HEK293 (cell line): ENCODE data around the gene DCC.

Experiments used
- CTCF ChIA-PET: fragments of 350-600 bp; formaldehyde crosslinking; extraction: SDS; loops from one replicate; lab custom pipeline; 2021; ENCODE audit warnings: antibody characterized with exemption; lab: Yijun Ruan, JAX
- POLR2A ChIA-PET: fragments of 300-600 bp; formaldehyde crosslinking; extraction: SDS; loops from one replicate; lab custom pipeline; 2020; ENCODE audit warnings: antibody characterized with exemption, inconsistent platforms; lab: Yijun Ruan, JAX
- H3K27ac ChIP-seq: fragments of 200-500 bp; sonication (Bioruptor generic); 2 replicates; pipeline ENCODE4 v1.5.1; 2014; ENCODE audit warnings: low read depth, low read length, control low read depth, inconsistent platforms; ENCODE audit errors: extremely low read depth
- H3K36me3 ChIP-seq, 2 experiments: fragments of 200-500 bp in 1 of 2; sonication (Bioruptor generic) in 1 of 2; 1 replicate in 1 of 2; 2 replicates in 1 of 2; pipeline ENCODE4 v1.5.1; 2014 to 2017; ENCODE audit warnings: inconsistent platforms in 2 of 2, low read length in 2 of 2; ENCODE audit not compliant: control insufficient read depth in 2 of 2, insufficient read depth in 1 of 2
- H3K4me1 ChIP-seq: fragments of 200-500 bp; sonication (Bioruptor generic); 2 replicates; pipeline ENCODE4 v1.5.1; 2014; ENCODE audit warnings: mild to moderate bottlenecking, low read length, inconsistent platforms; ENCODE audit not compliant: control insufficient read depth, insufficient read depth
- H3K4me3 ChIP-seq: 2 replicates; pipeline ENCODE4 v1.5.1; 2011; ENCODE audit warnings: low read depth, mild to moderate bottlenecking, control low read depth, low read length, moderate library complexity
- H3K9me3 ChIP-seq: fragments of 200-500 bp; sonication (Bioruptor generic); 2 replicates; pipeline ENCODE4 v1.5.1; 2014; ENCODE audit warnings: low read depth, low read length, inconsistent platforms; ENCODE audit not compliant: control insufficient read depth, insufficient read depth
- AEBP2 ChIP-seq: fragments of 450-650 bp; formaldehyde crosslinking; IDR thresholded peaks from 2 replicates; pipeline ENCODE4 v1.5.1; 2016; ENCODE audit warnings: missing biosample characterization, missing genetic modification characterization, borderline replicate concordance
- GLIS2 ChIP-seq: fragments of 450-650 bp; formaldehyde crosslinking; IDR thresholded peaks from 2 replicates; pipeline ENCODE4 v1.5.1; 2016; ENCODE audit warnings: missing biosample characterization, missing genetic modification characterization
- IKZF3 ChIP-seq: fragments of 450-650 bp; IDR thresholded peaks from 2 replicates; pipeline ENCODE4 v1.5.0; 2018; ENCODE audit warnings: missing biosample characterization, mild to moderate bottlenecking, missing genetic modification characterization, moderate library complexity
- MEIS1 ChIP-seq: sonication (generic); formaldehyde crosslinking; IDR thresholded peaks from 2 replicates; pipeline ENCODE4 v1.8.1; 2022; ENCODE audit warnings: missing genetic modification reagents, mild to moderate bottlenecking, borderline replicate concordance
- PRDM2 ChIP-seq: fragments of 450-650 bp; formaldehyde crosslinking; IDR thresholded peaks from 2 replicates; pipeline ENCODE4 v1.5.1; 2016; ENCODE audit warnings: missing biosample characterization, missing genetic modification characterization, borderline replicate concordance
- RBAK ChIP-seq: fragments of 450-650 bp; formaldehyde crosslinking; IDR thresholded peaks from 2 replicates; pipeline ENCODE4 v1.5.1; 2016; ENCODE audit warnings: missing biosample characterization, missing genetic modification characterization
- ZBTB10 ChIP-seq: fragments of 450-650 bp; formaldehyde crosslinking; IDR thresholded peaks from 2 replicates; pipeline ENCODE4 v1.5.1; 2016; ENCODE audit warnings: missing biosample characterization, missing genetic modification characterization
- ZBTB17 ChIP-seq: fragments of 450-650 bp; formaldehyde crosslinking; IDR thresholded peaks from 2 replicates; pipeline ENCODE4 v1.5.1; 2016; ENCODE audit warnings: missing biosample characterization, missing genetic modification characterization
- ZNF133 ChIP-seq: fragments of 450-650 bp; formaldehyde crosslinking; IDR thresholded peaks from 2 replicates; pipeline ENCODE4 v1.5.1; 2016; ENCODE audit warnings: missing biosample characterization, missing genetic modification characterization
- ZNF138 ChIP-seq: fragments of 450-650 bp; formaldehyde crosslinking; IDR thresholded peaks from 2 replicates; pipeline ENCODE4 v1.5.1; 2016; ENCODE audit warnings: missing biosample characterization, missing genetic modification characterization, borderline replicate concordance
- ZNF248 ChIP-seq: fragments of 450-650 bp; formaldehyde crosslinking; IDR thresholded peaks from 2 replicates; pipeline ENCODE4 v1.5.1; 2017; ENCODE audit warnings: missing biosample characterization, missing genetic modification characterization
- ZNF302 ChIP-seq: fragments of 450-650 bp; formaldehyde crosslinking; IDR thresholded peaks from 2 replicates; pipeline ENCODE4 v1.5.1; 2016; ENCODE audit warnings: missing biosample characterization, missing genetic modification characterization, low read depth
- ZNF404 ChIP-seq: fragments of 450-650 bp; formaldehyde crosslinking; IDR thresholded peaks from 2 replicates; pipeline ENCODE4 v1.5.1; 2017; ENCODE audit warnings: missing biosample characterization, missing genetic modification characterization
- ZNF416 ChIP-seq: fragments of 450-650 bp; formaldehyde crosslinking; IDR thresholded peaks from 2 replicates; pipeline ENCODE4 v1.5.1; 2016; ENCODE audit warnings: missing biosample characterization, missing genetic modification characterization
- ZNF488 ChIP-seq: fragments of 450-650 bp; formaldehyde crosslinking; IDR thresholded peaks from 2 replicates; pipeline ENCODE4 v1.5.1; 2016; ENCODE audit warnings: missing biosample characterization, missing genetic modification characterization
- ZNF510 ChIP-seq: fragments of 450-650 bp; formaldehyde crosslinking; IDR thresholded peaks from 2 replicates; pipeline ENCODE4 v1.5.1; 2018; ENCODE audit warnings: mild to moderate bottlenecking, missing genetic modification characterization, missing biosample characterization; ENCODE audit not compliant: insufficient replicate concordance
- ZNF585B ChIP-seq: fragments of 450-650 bp; formaldehyde crosslinking; IDR thresholded peaks from 2 replicates; pipeline ENCODE4 v1.5.1; 2016; ENCODE audit warnings: missing biosample characterization, missing genetic modification characterization
- ZNF624 ChIP-seq: fragments of 450-650 bp; formaldehyde crosslinking; IDR thresholded peaks from 2 replicates; pipeline ENCODE4 v1.5.1; 2017; ENCODE audit warnings: missing biosample characterization, missing genetic modification characterization
- ZNF654 ChIP-seq: fragments of 450-650 bp; formaldehyde crosslinking; IDR thresholded peaks from 2 replicates; pipeline ENCODE4 v1.5.1; 2016; ENCODE audit warnings: low read depth, missing biosample characterization, missing genetic modification characterization
- ZNF670 ChIP-seq: fragments of 450-650 bp; formaldehyde crosslinking; IDR thresholded peaks from 2 replicates; pipeline ENCODE4 v1.5.1; 2016; ENCODE audit warnings: missing biosample characterization, missing genetic modification characterization, low read depth

Gene DCC

GRCh38 chr18:52408800-52409302, 68.9 kb downstream of the DCC start:
- H3K36me3 ChIP-seq: no peaks in the 10 kb centered on the region
- TF ChIP-seq ZNF624 (tag by site-specific recombination) (no peak), ZNF302 (tag by site-specific recombination) (no peak), PRDM2 (no peak), ZBTB17 (no peak), ZNF133 (tag by site-specific recombination) (no peak), ZNF585B (no peak), ZNF670 (no peak), ZBTB10 (tag by site-specific recombination) (no peak), ZNF404 (tag by site-specific recombination) (no peak), RBAK (tag by site-specific recombination) (no peak), ZNF248 (no peak), ZNF138 (no peak), ZNF654 (tag by site-specific recombination) (no peak), GLIS2 (no peak), IKZF3 (tag by site-specific recombination) (no peak), ZNF416 (tag by site-specific recombination) (no peak), AEBP2 (no peak), MEIS1 (CRISPR knock-in tag) (no peak), ZNF488 (tag by site-specific recombination) (no peak), ZNF510 (no peak)
- H3K9me3 ChIP-seq: no peaks in the 10 kb centered on the region
- H3K4me1 ChIP-seq: no peaks in the 10 kb centered on the region
- ChIA-PET CTCF (no interaction called here), POLR2A (no interaction called here)
- H3K4me3 ChIP-seq: no peak overlapping the region
- H3K27ac ChIP-seq: no peak overlapping the region
